NCI-H2171 (cell line): Measurements from ENCODE around the gene CPE.
"Not testable (repeated sequence)": the region's sequence is repeated elsewhere in the genome, so short reads cannot be mapped to it uniquely, and the experiment has no call there.

ENCODE experiments used
- DNase-seq: peaks from one replicate; lab custom pipeline; 2025; lab: John Stamatoyannopoulos, UW

CPE gene

GRCh38 chr4:165404080-165404479 is 25.3 kb downstream of the CPE start:
- no peak for DNase-seq

- DNase-seq, result no peak
These were observed 25.9 kb downstream of the CPE start for GRCh38 chr4:165404696-165405095.

GRCh38 chr4:165410214-165410613 is 31.4 kb downstream of the CPE start:
- no peak for DNase-seq

- DNase-seq, result no peak
These were observed 37.1 kb downstream of the CPE start for GRCh38 chr4:165415910-165416309.

GRCh38 chr4:165418073-165418472 is 39.3 kb downstream of the CPE start:
- no peak for DNase-seq

GRCh38 chr4:165425629-165426028 is 46.8 kb downstream of the CPE start:
- no peak for DNase-seq

- DNase-seq, result no peak
These were observed 47.5 kb downstream of the CPE start for GRCh38 chr4:165426331-165426730.

- DNase-seq, result no peak
These were observed 48.0 kb downstream of the CPE start for GRCh38 chr4:165426823-165427222.

GRCh38 chr4:165428957-165429356 is 50.1 kb downstream of the CPE start:
- DNase-seq, result no peak

- no peak for DNase-seq
These were observed 54.7 kb downstream of the CPE start for GRCh38 chr4:165433529-165433928.

GRCh38 chr4:165437691-165438090 is 58.9 kb downstream of the CPE start:
- no peak for DNase-seq

- DNase-seq, result no peak
These were observed 60.5 kb downstream of the CPE start for GRCh38 chr4:165439344-165439743.

- DNase-seq, result no peak
These were observed 61.2 kb downstream of the CPE start for GRCh38 chr4:165439981-165440380.

- no peak for DNase-seq
These were observed 61.8 kb downstream of the CPE start for GRCh38 chr4:165440415-165441158.

GRCh38 chr4:165443276-165443675 is 64.5 kb downstream of the CPE start:
- no peak for DNase-seq

GRCh38 chr4:165448700-165449099 is 69.9 kb downstream of the CPE start:
- DNase-seq, result no peak

- DNase-seq, result no peak
These were observed 70.5 kb downstream of the CPE start for GRCh38 chr4:165449333-165449732.

GRCh38 chr4:165450871-165451270 is 72.1 kb downstream of the CPE start:
- no peak for DNase-seq

GRCh38 chr4:165453140-165453539 is 74.3 kb downstream of the CPE start:
- DNase-seq, result not testable (repeated sequence)

- DNase-seq, result no peak
These were observed 75.6 kb downstream of the CPE start for GRCh38 chr4:165454426-165454825.

- no peak for DNase-seq
These were observed 79.0 kb downstream of the CPE start for GRCh38 chr4:165457793-165458192.

- no peak for DNase-seq
These were observed 79.7 kb downstream of the CPE start for GRCh38 chr4:165458471-165458870.

GRCh38 chr4:165461159-165461821 is 82.5 kb downstream of the CPE start:
- DNase-seq, result no peak

GRCh38 chr4:165462009-165462408 is 83.2 kb downstream of the CPE start:
- DNase-seq, result no peak
